HepG2 (cell line): ENCODE measurements around the gene UBE2H. TPM values are rescaled to one million over a fixed set of nuclear protein-coding genes. Genes with fewer than 3 reads are reported as not detected.

ENCODE experiments used
- ESRRA ChIP-seq: sonication (generic); formaldehyde crosslinking; IDR thresholded peaks from 2 replicates; pipeline ENCODE4 v1.5.1; 2020; ENCODE audit warnings: mild to moderate bottlenecking, low read depth, missing genetic modification reagents
- FOXK2 ChIP-seq: fragments of 450-650 bp; IDR thresholded peaks from 2 replicates; pipeline ENCODE4 v1.6.1; 2016
- HHEX ChIP-seq: IDR thresholded peaks from 2 replicates; pipeline ENCODE4 v1.6.1; 2016; ENCODE audit warnings: control low read depth
- KDM1A ChIP-seq: IDR thresholded peaks from 2 replicates; pipeline ENCODE4 v1.6.1; 2016; ENCODE audit warnings: missing compliant biosample characterization
- MTA1 ChIP-seq: sonication (generic); formaldehyde crosslinking; IDR thresholded peaks from 2 replicates; pipeline ENCODE4 v1.4.0; 2020; ENCODE audit warnings: missing genetic modification reagents, mild to moderate bottlenecking, borderline replicate concordance
- SKI ChIP-seq: fragments of 450-650 bp; IDR thresholded peaks from one replicate; pipeline ENCODE4 v1.6.1; 2018; ENCODE audit warnings: mild to moderate bottlenecking; ENCODE audit not compliant: partially characterized antibody
- SMAD1 ChIP-seq: sonication (generic); formaldehyde crosslinking; IDR thresholded peaks from 2 replicates; pipeline ENCODE4 v1.4.0; 2020; ENCODE audit warnings: missing genetic modification reagents, low read depth, mild to moderate bottlenecking, borderline replicate concordance
- SNRNP70 ChIP-seq: fragments of 200-400 bp; formaldehyde crosslinking; IDR thresholded peaks from 2 replicates; pipeline ENCODE4 v1.6.1; 2017; ENCODE audit warnings: mild to moderate bottlenecking, low read depth, low read length, moderate library complexity
- TBL1XR1 ChIP-seq: fragments of 150-350 bp; IDR thresholded peaks from 2 replicates; pipeline ENCODE4 v1.6.1; 2014; ENCODE audit warnings: borderline replicate concordance, low read length; ENCODE audit not compliant: partially characterized antibody
- THAP11 ChIP-seq: IDR thresholded peaks from 2 replicates; pipeline ENCODE4 v1.6.1; 2016; ENCODE audit warnings: missing biosample characterization, missing genetic modification reagents
- ZC3H13 ChIP-seq: sonication (generic); formaldehyde crosslinking; IDR thresholded peaks from 2 replicates; pipeline ENCODE4 v1.8.1; 2023; ENCODE audit warnings: mild to moderate bottlenecking, missing genetic modification reagents, moderate library complexity
- ZNF296 ChIP-seq: sonication (generic); formaldehyde crosslinking; conservative IDR thresholded peaks from 2 replicates; pipeline ENCODE4 v1.5.0; 2020; ENCODE audit warnings: mild to moderate bottlenecking, missing genetic modification reagents
- ZNF335 ChIP-seq: sonication (generic); formaldehyde crosslinking; IDR thresholded peaks from 2 replicates; pipeline ENCODE4 v1.4.0; 2020; ENCODE audit warnings: missing genetic modification reagents
- ZNF441 ChIP-seq: sonication (generic); formaldehyde crosslinking; IDR thresholded peaks from 2 replicates; pipeline ENCODE4 v1.7.0; 2021; ENCODE audit warnings: missing genetic modification reagents, borderline replicate concordance
- ZNF446 ChIP-seq: sonication (generic); formaldehyde crosslinking; IDR thresholded peaks from 2 replicates; pipeline ENCODE4 v1.5.0; 2020; ENCODE audit warnings: mild to moderate bottlenecking, missing genetic modification reagents
- ZNF614 ChIP-seq: IDR thresholded peaks from 2 replicates; pipeline ENCODE4 v1.6.1; 2018; ENCODE audit warnings: missing biosample characterization, missing genetic modification reagents, inconsistent platforms, borderline replicate concordance
- ZNF713 ChIP-seq: sonication (generic); formaldehyde crosslinking; IDR thresholded peaks from 2 replicates; pipeline ENCODE4 v1.4.0; 2020; ENCODE audit warnings: mild to moderate bottlenecking, missing genetic modification reagents
- ZNF75D ChIP-seq: sonication (generic); formaldehyde crosslinking; IDR thresholded peaks from 2 replicates; pipeline ENCODE4 v1.8.1; 2023; ENCODE audit warnings: missing genetic modification reagents, mild to moderate bottlenecking, borderline replicate concordance
- ZSCAN31 ChIP-seq: sonication (generic); formaldehyde crosslinking; IDR thresholded peaks from 2 replicates; pipeline ENCODE4 v1.5.0; 2020; ENCODE audit warnings: low read depth, mild to moderate bottlenecking, missing genetic modification reagents
- polyA plus RNA-seq, 8 experiments: library from polyadenylated mRNA; depleted of rRNA in 3 of 8; stranded (reverse) in 7 of 8; unstranded in 1 of 8; fragments of >200 nt; fragmentation: Illumina TruSeq in 4 of 8; extraction: Trizol in 4 of 8; gene quantifications; 2 replicates each; pipeline versions ENCODE4 v1.2.1 to v1.2.3, GENCODE V29; 2011 to 2016; ENCODE audit warnings: low read depth in 4 of 8, missing spikeins in 1 of 8, mixed read lengths in 1 of 8; ENCODE audit not compliant: insufficient read depth in 1 of 8
- total RNA-seq, 5 experiments: library from RNA; depleted of rRNA; stranded (reverse); fragments of >200 nt; fragmentation: Illumina TruSeq; extraction: Trizol; gene quantifications; 2 replicates each; pipeline ENCODE4 v1.2.3, GENCODE V29; 2016; ENCODE audit warnings: low read depth in 1 of 5
- TF ChIP-seq, protein P1 (sequence below): sonication (generic); formaldehyde crosslinking; IDR thresholded peaks from 2 replicates; pipeline ENCODE4 v1.5.1; 2020; ENCODE audit warnings: missing genetic modification reagents, mild to moderate bottlenecking, borderline replicate concordance
- TF ChIP-seq, protein P2 (sequence below): sonication (generic); formaldehyde crosslinking; IDR thresholded peaks from 2 replicates; pipeline ENCODE4 v1.9.0; 2022; ENCODE audit warnings: missing genetic modification reagents, mild to moderate bottlenecking, borderline replicate concordance
- TF ChIP-seq, protein P3 (sequence below): sonication (generic); formaldehyde crosslinking; IDR thresholded peaks from 2 replicates; pipeline ENCODE4 v1.4.0; 2020; ENCODE audit warnings: mild to moderate bottlenecking, low read depth, missing genetic modification reagents
- TF ChIP-seq, protein P4 (sequence below): sonication (generic); formaldehyde crosslinking; IDR thresholded peaks from 2 replicates; pipeline ENCODE4 v1.4.0; 2020; ENCODE audit warnings: missing genetic modification reagents

Gene UBE2H
- total and polyA plus RNA-seq, 2 of the 13 experiments (the other 11 are each of a cell fraction or from before 2014, with no cell fraction given), result 15.5 to 40.1 TPM

DNA sequence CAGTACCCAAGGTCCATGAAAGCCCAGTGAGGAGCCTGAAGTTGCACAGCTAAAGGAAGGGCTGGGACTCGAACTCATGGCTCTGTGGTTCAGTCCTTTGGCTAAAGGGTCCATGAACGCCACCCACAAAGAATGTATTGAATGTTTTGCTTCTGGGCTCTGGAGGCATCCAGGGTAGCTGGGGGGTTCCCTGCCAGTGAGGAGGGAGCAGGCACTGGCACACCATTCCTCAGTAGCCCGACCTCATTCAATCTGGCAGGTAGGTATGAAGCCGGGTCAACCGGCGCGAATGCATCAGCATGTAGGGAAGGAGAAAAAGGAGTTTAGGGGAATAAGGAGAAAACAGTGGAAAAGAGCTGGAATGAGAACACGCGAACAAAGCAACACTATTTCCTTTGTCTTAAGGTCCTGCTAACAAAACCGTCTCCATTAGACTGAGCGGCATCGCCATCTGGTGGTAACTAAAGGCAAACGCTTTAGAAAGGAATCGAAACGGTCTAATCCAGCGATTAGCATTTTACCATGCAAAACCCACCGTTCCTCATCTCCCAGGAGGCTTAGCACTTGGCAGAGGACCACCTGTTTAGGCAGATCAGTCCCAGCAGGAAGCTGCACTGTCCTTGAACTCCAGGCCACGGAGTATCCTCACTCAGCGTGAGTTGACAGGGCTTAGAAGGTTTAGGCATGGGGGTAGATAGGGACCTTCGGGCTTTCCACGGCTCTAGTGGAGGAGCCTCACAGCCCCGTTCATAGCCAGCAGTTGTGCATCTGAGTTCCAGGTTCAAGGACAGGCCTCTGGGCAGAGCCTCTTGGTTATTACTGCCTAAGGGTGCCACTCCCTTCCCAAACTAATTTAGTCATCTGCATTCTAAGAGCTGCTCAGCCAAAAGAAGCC is 122.8 kb downstream of the UBE2H start (continued):
- TF ChIP-seq ZNF75D (CRISPR knock-in tag) (no peak), FOXK2 (no peak), HHEX (CRISPR knock-in tag) (no peak), ZNF713 (no peak), MTA1 (CRISPR knock-in tag) (no peak), ESRRA (CRISPR knock-in tag) (0 out of 2 replicates have a peak, but pooled peaks have one; percentile 21), SMAD1 (CRISPR knock-in tag) (no peak), TBL1XR1 (no peak), SKI (no peak), ZNF446 (no peak), KDM1A (CRISPR knock-in tag) (no peak), THAP11 (CRISPR knock-in tag) (no peak), ZSCAN31 (CRISPR knock-in tag) (no peak), ZNF296 (CRISPR knock-in tag) (no peak), ZNF441 (CRISPR knock-in tag) (no peak), ZNF335 (CRISPR knock-in tag) (no peak), SNRNP70 (no peak), ZNF614 (CRISPR knock-in tag) (no peak), ZC3H13 (CRISPR knock-in tag) (no peak)
- TF ChIP-seq, protein P1, sequence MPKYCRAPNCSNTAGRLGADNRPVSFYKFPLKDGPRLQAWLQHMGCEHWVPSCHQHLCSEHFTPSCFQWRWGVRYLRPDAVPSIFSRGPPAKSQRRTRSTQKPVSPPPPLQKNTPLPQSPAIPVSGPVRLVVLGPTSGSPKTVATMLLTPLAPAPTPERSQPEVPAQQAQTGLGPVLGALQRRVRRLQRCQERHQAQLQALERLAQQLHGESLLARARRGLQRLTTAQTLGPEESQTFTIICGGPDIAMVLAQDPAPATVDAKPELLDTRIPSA, result no peak
- TF ChIP-seq, protein P2, sequence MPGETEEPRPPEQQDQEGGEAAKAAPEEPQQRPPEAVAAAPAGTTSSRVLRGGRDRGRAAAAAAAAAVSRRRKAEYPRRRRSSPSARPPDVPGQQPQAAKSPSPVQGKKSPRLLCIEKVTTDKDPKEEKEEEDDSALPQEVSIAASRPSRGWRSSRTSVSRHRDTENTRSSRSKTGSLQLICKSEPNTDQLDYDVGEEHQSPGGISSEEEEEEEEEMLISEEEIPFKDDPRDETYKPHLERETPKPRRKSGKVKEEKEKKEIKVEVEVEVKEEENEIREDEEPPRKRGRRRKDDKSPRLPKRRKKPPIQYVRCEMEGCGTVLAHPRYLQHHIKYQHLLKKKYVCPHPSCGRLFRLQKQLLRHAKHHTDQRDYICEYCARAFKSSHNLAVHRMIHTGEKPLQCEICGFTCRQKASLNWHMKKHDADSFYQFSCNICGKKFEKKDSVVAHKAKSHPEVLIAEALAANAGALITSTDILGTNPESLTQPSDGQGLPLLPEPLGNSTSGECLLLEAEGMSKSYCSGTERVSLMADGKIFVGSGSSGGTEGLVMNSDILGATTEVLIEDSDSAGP, result peak; percentile 52; the same call in 1 of the 2 replicates
- TF ChIP-seq, protein P3, sequence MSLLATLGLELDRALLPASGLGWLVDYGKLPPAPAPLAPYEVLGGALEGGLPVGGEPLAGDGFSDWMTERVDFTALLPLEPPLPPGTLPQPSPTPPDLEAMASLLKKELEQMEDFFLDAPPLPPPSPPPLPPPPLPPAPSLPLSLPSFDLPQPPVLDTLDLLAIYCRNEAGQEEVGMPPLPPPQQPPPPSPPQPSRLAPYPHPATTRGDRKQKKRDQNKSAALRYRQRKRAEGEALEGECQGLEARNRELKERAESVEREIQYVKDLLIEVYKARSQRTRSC (CRISPR knock-in tag), result 0 out of 2 replicates have a peak, but pooled peaks have one; percentile 82
- TF ChIP-seq, protein P4, sequence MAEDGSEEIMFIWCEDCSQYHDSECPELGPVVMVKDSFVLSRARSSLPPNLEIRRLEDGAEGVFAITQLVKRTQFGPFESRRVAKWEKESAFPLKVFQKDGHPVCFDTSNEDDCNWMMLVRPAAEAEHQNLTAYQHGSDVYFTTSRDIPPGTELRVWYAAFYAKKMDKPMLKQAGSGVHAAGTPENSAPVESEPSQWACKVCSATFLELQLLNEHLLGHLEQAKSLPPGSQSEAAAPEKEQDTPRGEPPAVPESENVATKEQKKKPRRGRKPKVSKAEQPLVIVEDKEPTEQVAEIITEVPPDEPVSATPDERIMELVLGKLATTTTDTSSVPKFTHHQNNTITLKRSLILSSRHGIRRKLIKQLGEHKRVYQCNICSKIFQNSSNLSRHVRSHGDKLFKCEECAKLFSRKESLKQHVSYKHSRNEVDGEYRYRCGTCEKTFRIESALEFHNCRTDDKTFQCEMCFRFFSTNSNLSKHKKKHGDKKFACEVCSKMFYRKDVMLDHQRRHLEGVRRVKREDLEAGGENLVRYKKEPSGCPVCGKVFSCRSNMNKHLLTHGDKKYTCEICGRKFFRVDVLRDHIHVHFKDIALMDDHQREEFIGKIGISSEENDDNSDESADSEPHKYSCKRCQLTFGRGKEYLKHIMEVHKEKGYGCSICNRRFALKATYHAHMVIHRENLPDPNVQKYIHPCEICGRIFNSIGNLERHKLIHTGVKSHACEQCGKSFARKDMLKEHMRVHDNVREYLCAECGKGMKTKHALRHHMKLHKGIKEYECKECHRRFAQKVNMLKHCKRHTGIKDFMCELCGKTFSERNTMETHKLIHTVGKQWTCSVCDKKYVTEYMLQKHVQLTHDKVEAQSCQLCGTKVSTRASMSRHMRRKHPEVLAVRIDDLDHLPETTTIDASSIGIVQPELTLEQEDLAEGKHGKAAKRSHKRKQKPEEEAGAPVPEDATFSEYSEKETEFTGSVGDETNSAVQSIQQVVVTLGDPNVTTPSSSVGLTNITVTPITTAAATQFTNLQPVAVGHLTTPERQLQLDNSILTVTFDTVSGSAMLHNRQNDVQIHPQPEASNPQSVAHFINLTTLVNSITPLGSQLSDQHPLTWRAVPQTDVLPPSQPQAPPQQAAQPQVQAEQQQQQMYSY, result no peak
